K562 (cell line): ENCODE data around the gene SIK3. TPM values are rescaled to one million over a fixed set of nuclear protein-coding genes. Genes with fewer than 3 reads are reported as not detected.

Experiments
- ATAC-seq: fragments of 200-7000 bp; cut with Tn5 transposase; 3 replicates; pipeline ENCODE4 v1.9.1; 2020; ENCODE audit warnings: moderate library complexity
- BruUV-seq: library from RNA; stranded (reverse); fragments of 400-500 nt; replicated peaks from 2 replicates; lab custom pipeline; 2021; lab: Mats Ljungman, UMichigan
- CTCF ChIA-PET: fragments of 300-600 bp; formaldehyde crosslinking; extraction: SDS; loops from one replicate; lab custom pipeline; 2021; ENCODE audit warnings: low intra/inter-chr PET ratio; lab: Yijun Ruan, JAX
- POLR2A ChIA-PET: fragments of 300-600, 350-650 bp; sonication (Branson Sonifier 250); formaldehyde crosslinking; extraction: SDS; loops from one replicate; lab custom pipeline; 2021; ENCODE audit warnings: antibody characterized with exemption, inconsistent platforms; lab: Yijun Ruan, JAX
- DNase-seq, 4 experiments: peaks; one replicate each; pipeline versions ENCODE4 v3.0.0 to v3.0.0-alpha.2; 2011 to 2018; ENCODE audit warnings: low spot score in 3 of 4, mixed read lengths in 3 of 4; ENCODE audit errors: extremely low read depth in 1 of 4
- FAIRE-seq: peaks from 2 replicates; lab custom pipeline; 2011; peaks lifted over from hg19 to GRCh38; lab: Jason Lieb, UNC
- H2AFZ ChIP-seq: 2 replicates; pipeline ENCODE4 v1.6.0; 2011; ENCODE audit warnings: low read depth, low read length, control low read depth, inconsistent platforms
- H3K27ac ChIP-seq: fragments of 200-600 bp; 3 replicates; pipeline ENCODE4 v1.8.0; 2011; ENCODE audit warnings: low read depth, mild to moderate bottlenecking, control low read depth, inconsistent platforms, low read length, moderate library complexity, mixed read lengths; ENCODE audit errors: extremely low read depth
- H3K27me3 ChIP-seq, 2 experiments: fragments of 300-600 bp in 1 of 2; 2 replicates in 1 of 2; 3 replicates in 1 of 2; pipeline versions ENCODE4 v1.6.0 to v1.8.0; 2011; ENCODE audit warnings: inconsistent platforms in 2 of 2, low read length in 2 of 2, mild to moderate bottlenecking in 1 of 2, mixed read lengths in 1 of 2, moderate library complexity in 1 of 2; ENCODE audit not compliant: control insufficient read depth in 2 of 2, insufficient read depth in 2 of 2
- H3K36me3 ChIP-seq: fragments of 300-600 bp; 3 replicates; pipeline ENCODE4 v1.8.0; 2011; ENCODE audit warnings: mild to moderate bottlenecking, low read length, inconsistent platforms; ENCODE audit not compliant: control insufficient read depth, insufficient read depth
- H3K4me1 ChIP-seq, 2 experiments: fragments of 200-600 bp in 1 of 2; replicated peaks in 1 of 2; 2 replicates in 1 of 2; 3 replicates in 1 of 2; pipeline versions ENCODE4 v1.5.1 to v1.8.0; 2011; ENCODE audit warnings: inconsistent platforms in 2 of 2, low read length in 2 of 2, mild to moderate bottlenecking in 1 of 2, mixed read lengths in 1 of 2, moderate library complexity in 1 of 2; ENCODE audit not compliant: control insufficient read depth in 2 of 2, insufficient read depth in 2 of 2
- H3K4me2 ChIP-seq: 2 replicates; pipeline ENCODE4 v1.6.1; 2011; ENCODE audit warnings: low read length, control low read depth, inconsistent platforms, mixed read lengths; ENCODE audit not compliant: insufficient read depth
- H3K4me3 ChIP-seq: fragments of 200-600 bp; sonication (generic), shearing (Covaris generic); 2 replicates; pipeline ENCODE4 v1.5.1; 2016; ENCODE audit warnings: control low read depth, inconsistent platforms
- H3K79me2 ChIP-seq: fragments of 200-600 bp; 3 replicates; pipeline ENCODE4 v1.8.0; 2011; ENCODE audit warnings: low read length, inconsistent platforms; ENCODE audit not compliant: control insufficient read depth, insufficient read depth
- H3K9ac ChIP-seq, 2 experiments: 2 replicates each; pipeline versions ENCODE4 v1.6.0 to v1.6.1; 2011; ENCODE audit warnings: low read depth in 2 of 2, low read length in 2 of 2, control low read depth in 1 of 2, inconsistent platforms in 1 of 2, mild to moderate bottlenecking in 1 of 2, mixed read lengths in 1 of 2; ENCODE audit not compliant: insufficient read depth in 1 of 2
- H3K9me1 ChIP-seq: one replicate; pipeline ENCODE4 v1.6.0; 2011; ENCODE audit warnings: inconsistent platforms, mild to moderate bottlenecking, low read length, moderate library complexity; ENCODE audit not compliant: control insufficient read depth, insufficient read depth
- H3K9me3 ChIP-seq: replicated peaks from 2 replicates; pipeline ENCODE4 v1.5.1; 2011; ENCODE audit warnings: low read depth, low read length, inconsistent platforms; ENCODE audit not compliant: control insufficient read depth, insufficient read depth
- H4K20me1 ChIP-seq: replicated peaks from 2 replicates; pipeline ENCODE4 v1.6.1; 2011; ENCODE audit warnings: low read length, inconsistent platforms, mixed read lengths; ENCODE audit not compliant: control insufficient read depth, insufficient read depth
- ARNT ChIP-seq, 2 experiments: fragments of 450-650 bp; IDR thresholded peaks; 2 replicates each; pipeline ENCODE4 v1.6.1; 2016; ENCODE audit warnings: mild to moderate bottlenecking in 1 of 2
- CEBPB ChIP-seq: fragments of 450-650 bp; IDR thresholded peaks from 2 replicates; pipeline ENCODE4 v1.6.1; 2016; ENCODE audit warnings: missing genetic modification characterization, missing compliant biosample characterization
- COPS2 ChIP-seq: fragments of 450-650 bp; conservative IDR thresholded peaks from 2 replicates; pipeline ENCODE4 v1.6.1; 2016; ENCODE audit warnings: mild to moderate bottlenecking, moderate library complexity
- ETV1 ChIP-seq: fragments of 450-650 bp; conservative IDR thresholded peaks from 2 replicates; pipeline ENCODE4 v1.6.1; 2016; ENCODE audit warnings: missing genetic modification characterization, control low read depth, low read depth, missing compliant biosample characterization
- NR2C2 ChIP-seq, 2 experiments: fragments of 200-800 bp in 1 of 2; sonication (Bioruptor generic) in 1 of 2; sonication (generic) in 1 of 2; formaldehyde crosslinking in 1 of 2; IDR thresholded peaks; 2 replicates each; pipeline versions ENCODE4 v1.6.1 to v1.8.0; 2016 to 2022; ENCODE audit warnings: mild to moderate bottlenecking in 1 of 2, missing compliant biosample characterization in 1 of 2, missing genetic modification characterization in 1 of 2, missing genetic modification reagents in 1 of 2
- NUFIP1 ChIP-seq: fragments of 450-650 bp; IDR thresholded peaks from 2 replicates; pipeline ENCODE4 v1.6.1; 2018; ENCODE audit not compliant: partially characterized antibody
- POLR2AphosphoS5 ChIP-seq: IDR thresholded peaks from 2 replicates; pipeline ENCODE4 v1.6.1; 2011; ENCODE audit warnings: mild to moderate bottlenecking, low read depth, low read length, moderate library complexity; ENCODE audit not compliant: control insufficient read depth, insufficient read depth
- RAD21 ChIP-seq, 2 experiments: fragments of 250-450 bp in 1 of 2; fragments of 450-650 bp in 1 of 2; sonication (Bioruptor Pico) in 1 of 2; formaldehyde crosslinking in 1 of 2; IDR thresholded peaks in 1 of 2; conservative IDR thresholded peaks in 1 of 2; 2 replicates each; pipeline versions ENCODE4 v1.4.0 to v1.8.0; 2020 to 2022; ENCODE audit warnings: mild to moderate bottlenecking in 2 of 2, moderate library complexity in 1 of 2
- SLC30A9 ChIP-seq: fragments of 250-450 bp; sonication (Bioruptor Pico); IDR thresholded peaks from 2 replicates; pipeline ENCODE4 v1.8.0; 2022; ENCODE audit warnings: mild to moderate bottlenecking, moderate library complexity
- SRSF7 ChIP-seq: fragments of 200-400 bp; formaldehyde crosslinking; optimal IDR thresholded peaks from 2 replicates; pipeline ENCODE3; 2017; ENCODE audit warnings: mild to moderate bottlenecking, low read depth, low read length
- STAG1 ChIP-seq: sonication (generic); formaldehyde crosslinking; IDR thresholded peaks from 2 replicates; pipeline ENCODE4 v1.5.0; 2020; ENCODE audit warnings: missing genetic modification reagents, borderline replicate concordance
- WHSC1 ChIP-seq: IDR thresholded peaks from one replicate; pipeline ENCODE4 v1.6.1; 2012; ENCODE audit warnings: low read length, control low read depth, inconsistent platforms
- WGBS: fragments of 100-300 bp; shearing (Covaris generic); methylation state at CpG from one replicate; pipeline ENCODE4 v1.1.6; 2016; ENCODE audit warnings: low coverage, mixed read lengths; ENCODE audit not compliant: insufficient coverage; ENCODE audit errors: missing lambda C conversion rate; 5-methylcytosine and 5-hydroxymethylcytosine counted together
- in situ Hi-C: fragments of 300-500 bp; cut with MboI; formaldehyde crosslinking; loops from 4 replicates; pipeline ENCODE4 v1.15.0; 2018; ENCODE audit warnings: inconsistent platforms, mixed read lengths
- intact Hi-C: fragments of 100-400 bp; cut with micrococcal nuclease; formaldehyde crosslinking; loops from 2 replicates; pipeline ENCODE4 v1.14.2; 2022
- polyA plus RNA-seq, 8 experiments: library from polyadenylated mRNA; depleted of rRNA in 4 of 8; stranded (reverse) in 5 of 8; unstranded in 3 of 8; fragments of >200 nt; fragmentation: Nextera tagmentation in 2 of 8; fragmentation: Illumina TruSeq in 1 of 8; extraction: Ambion mirVana in 2 of 8; extraction: Trizol in 1 of 8; gene quantifications; 2 replicates each; pipeline versions ENCODE4 v1.2.1 to v1.2.3, GENCODE V29; 2011 to 2014; ENCODE audit warnings: inconsistent platforms in 1 of 8, missing spikeins in 1 of 8
- total RNA-seq, 7 experiments: library from RNA; depleted of rRNA in 6 of 7; stranded (reverse); fragments of >200 nt in 6 of 7; fragmentation: Illumina TruSeq in 2 of 7; extraction: Trizol in 2 of 7; gene quantifications; 2 replicates each; pipeline versions ENCODE4 v1.2.1 to v1.2.3, GENCODE V29; 2011 to 2021; ENCODE audit warnings: low replicate concordance in 1 of 7
- TF ChIP-seq, protein P1 (sequence below), 2 experiments: IDR thresholded peaks; 2 replicates each; pipeline ENCODE4 v1.6.1; 2012; ENCODE audit warnings: improper control_type of control experiment in 2 of 2, low read depth in 2 of 2, low read length in 2 of 2, borderline replicate concordance in 1 of 2
- TF ChIP-seq, protein P2 (sequence below): fragments of 450-650 bp; IDR thresholded peaks from 2 replicates; pipeline ENCODE4 v1.6.1; 2016
- TF ChIP-seq, protein P3 (sequence below): sonication (generic); formaldehyde crosslinking; IDR thresholded peaks from 2 replicates; pipeline ENCODE4 v1.9.0; 2022; ENCODE audit warnings: mild to moderate bottlenecking, missing genetic modification reagents
- TF ChIP-seq, protein P4 (sequence below): fragments of 450-650 bp; formaldehyde crosslinking; IDR thresholded peaks from 2 replicates; pipeline ENCODE4 v1.4.0; 2020; ENCODE audit warnings: mild to moderate bottlenecking, moderate library complexity

Gene SIK3
- total and polyA plus RNA-seq, 9 of the 15 experiments (the other 6 are each of a cell fraction or from before 2014, with no cell fraction given): 1.6 to 21.6 (median 8.0) TPM

DNA sequence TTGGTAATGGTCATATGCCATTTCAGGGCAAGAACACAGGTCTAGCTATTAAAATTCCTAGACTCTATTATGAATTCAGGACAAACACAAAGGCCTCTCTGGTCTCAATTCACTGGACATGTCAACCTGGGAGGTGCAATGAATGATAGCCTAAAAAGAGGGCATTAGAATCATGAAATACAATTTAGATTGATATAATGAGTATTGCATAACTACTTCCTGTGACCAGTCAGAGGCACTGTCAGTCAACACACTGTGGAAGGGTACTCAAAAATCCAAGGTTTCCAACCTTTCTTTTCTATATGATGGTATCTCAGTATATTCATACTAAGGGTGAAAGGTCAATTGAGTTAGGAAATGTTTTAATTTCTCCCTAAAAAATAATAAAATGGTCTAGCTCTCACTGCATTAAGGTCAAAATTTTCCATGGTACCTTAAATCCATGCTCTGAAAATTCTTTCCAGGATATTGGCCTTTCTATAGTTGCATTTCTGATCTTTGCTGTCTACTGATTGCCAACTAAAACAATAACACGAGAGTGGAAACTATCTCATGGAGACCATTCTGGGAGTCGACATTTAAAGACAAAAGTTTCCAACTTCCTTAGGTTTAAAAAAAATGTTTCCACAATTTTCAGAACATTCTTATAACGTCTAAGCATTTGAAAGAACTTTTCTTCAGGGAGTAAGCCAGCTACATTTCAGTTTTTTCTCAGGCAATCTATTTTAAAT lies 179.1 kb downstream of the SIK3 start:
- POLR2A ChIA-PET: interaction anchor here (0.6 to 0.7 kb wide), 2 partner anchors 172 to 336 kb away, joined by 3 to 4 read pairs; no protein-coding TSS in a partner anchor
- WGBS: 49% methylated on average over 3 of the region's 3 CpGs
- Histone ChIP-seq H3K4me2 (no peak overlapping the region), H4K20me1 (no peaks in the 10 kb centered on the region), H3K9ac (no peak overlapping the region), H3K36me3 (peaks cover 4% of the 10 kb centered on the region; the same call in 1 of the 3 replicates), H3K4me3 (no peak overlapping the region), H3K27ac (no peak overlapping the region), H3K27me3 (no peaks in the 10 kb centered on the region), H3K4me1 (no peaks in the 10 kb centered on the region), H3K9me1 (no peaks in the 10 kb centered on the region), H3K79me2 (no peaks in the 10 kb centered on the region), H2AFZ (no peak overlapping the region), H3K9me3 (no peaks in the 10 kb centered on the region)
- CTCF ChIA-PET: no interaction called here
- DNase-seq: no peak
- no peak for ATAC-seq
- no TSS peak for BruUV-seq
- FAIRE-seq: peak; percentile 15
- in situ Hi-C loops (no loop called here), intact Hi-C loops (no loop called here)
- TF ChIP-seq RAD21 (CRISPR knock-in tag; conservative IDR thresholded peaks at IDR 0.05 in 1 of 2, IDR thresholded peaks at IDR 0.05 in 1 of 2) (peak in 1 of 2 experiments; percentile 17; a peak in 2 of 4 replicates), CEBPB (tag) (peak; percentile 66), SLC30A9 (CRISPR knock-in tag) (no peak), COPS2 (no peak), SRSF7 (no peak), NUFIP1 (no peak), NR2C2 (CRISPR knock-in tag; IDR thresholded peaks at IDR 0.05) (no peak), NR2C2 (tag; IDR thresholded peaks at IDR 0.05) (no peak), WHSC1 (no peak), ETV1 (tag) (no peak), ARNT (IDR thresholded peaks at IDR 0.05) (no peak), STAG1 (CRISPR knock-in tag) (no peak), POLR2AphosphoS5 (no peak)
- TF ChIP-seq, protein P1, sequence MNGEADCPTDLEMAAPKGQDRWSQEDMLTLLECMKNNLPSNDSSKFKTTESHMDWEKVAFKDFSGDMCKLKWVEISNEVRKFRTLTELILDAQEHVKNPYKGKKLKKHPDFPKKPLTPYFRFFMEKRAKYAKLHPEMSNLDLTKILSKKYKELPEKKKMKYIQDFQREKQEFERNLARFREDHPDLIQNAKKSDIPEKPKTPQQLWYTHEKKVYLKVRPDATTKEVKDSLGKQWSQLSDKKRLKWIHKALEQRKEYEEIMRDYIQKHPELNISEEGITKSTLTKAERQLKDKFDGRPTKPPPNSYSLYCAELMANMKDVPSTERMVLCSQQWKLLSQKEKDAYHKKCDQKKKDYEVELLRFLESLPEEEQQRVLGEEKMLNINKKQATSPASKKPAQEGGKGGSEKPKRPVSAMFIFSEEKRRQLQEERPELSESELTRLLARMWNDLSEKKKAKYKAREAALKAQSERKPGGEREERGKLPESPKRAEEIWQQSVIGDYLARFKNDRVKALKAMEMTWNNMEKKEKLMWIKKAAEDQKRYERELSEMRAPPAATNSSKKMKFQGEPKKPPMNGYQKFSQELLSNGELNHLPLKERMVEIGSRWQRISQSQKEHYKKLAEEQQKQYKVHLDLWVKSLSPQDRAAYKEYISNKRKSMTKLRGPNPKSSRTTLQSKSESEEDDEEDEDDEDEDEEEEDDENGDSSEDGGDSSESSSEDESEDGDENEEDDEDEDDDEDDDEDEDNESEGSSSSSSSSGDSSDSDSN (IDR thresholded peaks at IDR 0.05; ENCODE audit: borderline replicate concordance in 1 of 2, low read depth in 2 of 2, low read length in 2 of 2): no peak
- TF ChIP-seq, protein P2, sequence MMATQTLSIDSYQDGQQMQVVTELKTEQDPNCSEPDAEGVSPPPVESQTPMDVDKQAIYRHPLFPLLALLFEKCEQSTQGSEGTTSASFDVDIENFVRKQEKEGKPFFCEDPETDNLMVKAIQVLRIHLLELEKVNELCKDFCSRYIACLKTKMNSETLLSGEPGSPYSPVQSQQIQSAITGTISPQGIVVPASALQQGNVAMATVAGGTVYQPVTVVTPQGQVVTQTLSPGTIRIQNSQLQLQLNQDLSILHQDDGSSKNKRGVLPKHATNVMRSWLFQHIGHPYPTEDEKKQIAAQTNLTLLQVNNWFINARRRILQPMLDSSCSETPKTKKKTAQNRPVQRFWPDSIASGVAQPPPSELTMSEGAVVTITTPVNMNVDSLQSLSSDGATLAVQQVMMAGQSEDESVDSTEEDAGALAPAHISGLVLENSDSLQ: peak; percentile 16; the same call in 1 of the 2 replicates
- TF ChIP-seq, protein P3, sequence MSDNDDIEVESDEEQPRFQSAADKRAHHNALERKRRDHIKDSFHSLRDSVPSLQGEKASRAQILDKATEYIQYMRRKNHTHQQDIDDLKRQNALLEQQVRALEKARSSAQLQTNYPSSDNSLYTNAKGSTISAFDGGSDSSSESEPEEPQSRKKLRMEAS (CRISPR knock-in tag): no peak
- TF ChIP-seq, protein P4, sequence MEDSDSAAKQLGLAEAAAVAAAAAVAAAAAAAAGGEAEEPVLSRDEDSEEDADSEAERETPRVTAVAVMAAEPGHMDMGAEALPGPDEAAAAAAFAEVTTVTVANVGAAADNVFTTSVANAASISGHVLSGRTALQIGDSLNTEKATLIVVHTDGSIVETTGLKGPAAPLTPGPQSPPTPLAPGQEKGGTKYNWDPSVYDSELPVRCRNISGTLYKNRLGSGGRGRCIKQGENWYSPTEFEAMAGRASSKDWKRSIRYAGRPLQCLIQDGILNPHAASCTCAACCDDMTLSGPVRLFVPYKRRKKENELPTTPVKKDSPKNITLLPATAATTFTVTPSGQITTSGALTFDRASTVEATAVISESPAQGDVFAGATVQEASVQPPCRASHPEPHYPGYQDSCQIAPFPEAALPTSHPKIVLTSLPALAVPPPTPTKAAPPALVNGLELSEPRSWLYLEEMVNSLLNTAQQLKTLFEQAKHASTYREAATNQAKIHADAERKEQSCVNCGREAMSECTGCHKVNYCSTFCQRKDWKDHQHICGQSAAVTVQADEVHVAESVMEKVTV (CRISPR knock-in tag): no peak
